Testis (tissue), 3 donors: ENCODE measurements around the gene NME7. TPM values are rescaled to one million over a fixed set of nuclear protein-coding genes. Genes with fewer than 3 reads are reported as not detected.

Experiments used
- DNase-seq: peaks from one replicate; pipeline ENCODE4 v3.0.0-alpha.2; 2019
- H3K27ac ChIP-seq, 2 donors: fragments of 200-600 bp; sonication (generic); one replicate each; pipeline ENCODE4 v1.5.1; 2019
- H3K27me3 ChIP-seq: fragments of 200-600 bp; sonication (generic); one replicate; pipeline ENCODE4 v1.5.1; 2019
- H3K36me3 ChIP-seq: fragments of 200-600 bp; sonication (generic); one replicate; pipeline ENCODE4 v1.5.1; 2017; ENCODE audit warnings: low read depth; ENCODE audit errors: missing control alignments
- H3K4me1 ChIP-seq: fragments of 200-600 bp; sonication (generic); one replicate; pipeline ENCODE4 v1.5.1; 2019
- H3K4me3 ChIP-seq, 2 donors: fragments of 200-600 bp; sonication (generic); one replicate each; pipeline ENCODE4 v1.5.1; 2017 to 2019
- H3K9me3 ChIP-seq: fragments of 200-600 bp; sonication (generic); one replicate; pipeline ENCODE4 v1.5.1; 2017
- CTCF ChIP-seq, 3 experiments: fragments of 450-650 bp in 2 of 3; fragments of 200-600 bp in 1 of 3; sonication (generic) in 1 of 3; IDR thresholded peaks; one replicate each; pipeline ENCODE4 v1.5.1; 2016 to 2019; ENCODE audit warnings: antibody characterized with exemption in 3 of 3, mild to moderate bottlenecking in 2 of 3, moderate library complexity in 1 of 3
- POLR2A ChIP-seq: fragments of 450-650 bp; IDR thresholded peaks from one replicate; pipeline ENCODE4 v1.6.1; 2017; ENCODE audit warnings: antibody characterized with exemption, mild to moderate bottlenecking, moderate library complexity
- WGBS, 2 donors: methylation state at CpG; one replicate each; pipeline ENCODE4 v1.1.5; 2018; 5-methylcytosine and 5-hydroxymethylcytosine counted together
- intact Hi-C: fragments of 100-400 bp; cut with DNase I; formaldehyde crosslinking; loops from one replicate; pipeline ENCODE4 v1.15.1; 2023; ENCODE audit warnings: low total_unique reads
- polyA plus RNA-seq: library from polyadenylated mRNA; stranded (reverse); fragments of 350-450 nt; fragmentation: Illumina TruSeq; extraction: RNeasy Lipid Tissue Mini Kit (QIAGEN cat#74804); gene quantifications from one replicate; pipeline ENCODE4 v1.2.3, GENCODE V29; 2014; ENCODE audit warnings: low read depth, low replicate concordance; ENCODE audit not compliant: insufficient read depth
- total RNA-seq, 2 donors: library from RNA; depleted of rRNA; stranded (reverse); fragments of >200 nt; gene quantifications; one replicate each; pipeline ENCODE4 v1.2.3, GENCODE V29; 2016

NME7 gene
- total and polyA plus RNA-seq, 3 donors from 2014 or later = 21.4 to 29.0 (median 24.0) TPM

- Histone ChIP-seq H3K4me3 (no peak overlapping the region), H3K27me3 (no peaks in the 10 kb centered on the region), H3K9me3 (no peaks in the 10 kb centered on the region), H3K4me1 (peaks cover 11% of the 10 kb centered on the region), H3K36me3 (no peaks in the 10 kb centered on the region), H3K27ac (no peak overlapping the region)
- TF ChIP-seq POLR2A (no peak), CTCF (IDR thresholded peaks at IDR 0.05) (no peak)
- intact Hi-C loops = no loop called here
- WGBS, 2 donors = 57 to 80% methylated on average over 5 of the region's 5 CpGs
- no peak for DNase-seq
Measured at GRCh38 chr1:169163059-169163458, 204.5 kb downstream of the NME7 start.

GRCh38 chr1:169161496-169162194 lies 206.0 kb downstream of the NME7 start:
- Histone ChIP-seq H3K4me1 (peaks cover 11% of the 10 kb centered on the region), H3K27me3 (no peaks in the 10 kb centered on the region), H3K4me3 (no peak overlapping the region), H3K27ac (peak overlapping the region; percentile 61 to 75), H3K9me3 (no peaks in the 10 kb centered on the region), H3K36me3 (no peaks in the 10 kb centered on the region)
- DNase-seq = no peak
- intact Hi-C loops = no loop called here
- WGBS, 2 donors = 71 to 85% methylated on average over 4 of the region's 4 CpGs
- TF ChIP-seq POLR2A = no peak
- no peak for TF ChIP-seq CTCF (IDR thresholded peaks at IDR 0.05)

GRCh38 chr1:169160845-169161495 lies 206.6 kb downstream of the NME7 start:
- 35 to 42% methylated on average over 3 of the region's 3 CpGs for WGBS, 2 donors
- Histone ChIP-seq H3K36me3 (no peaks in the 10 kb centered on the region), H3K27me3 (no peaks in the 10 kb centered on the region), H3K9me3 (no peaks in the 10 kb centered on the region), H3K4me3 (no peak overlapping the region), H3K4me1 (peaks cover 11% of the 10 kb centered on the region), H3K27ac (peak overlapping the region; percentile 61 to 75)
- no peak for TF ChIP-seq CTCF (IDR thresholded peaks at IDR 0.05)
- TF ChIP-seq POLR2A = no peak
- peak; percentile 40 for DNase-seq
- intact Hi-C loops = no loop called here

- H3K36me3 ChIP-seq = no peaks in the 10 kb centered on the region
- intact Hi-C loops = no loop called here
- WGBS, 2 donors = 60 to 86% methylated on average over 3 of the region's 3 CpGs
- no peaks in the 10 kb centered on the region for H3K27me3 ChIP-seq
- H3K4me3 ChIP-seq = no peak overlapping the region
- H3K27ac ChIP-seq = no peak overlapping the region
- peaks cover 9% of the 10 kb centered on the region for H3K4me1 ChIP-seq
- no peaks in the 10 kb centered on the region for H3K9me3 ChIP-seq
- no peak for TF ChIP-seq POLR2A
- no peak for TF ChIP-seq CTCF (IDR thresholded peaks at IDR 0.05)
- no peak for DNase-seq
Measured at GRCh38 chr1:169156580-169156979, 211.0 kb downstream of the NME7 start.
